Retina (tissue), 1 donor: Measurements from ENCODE around the gene ADCK1.

Experiments
- DNase-seq: peaks from one replicate; pipeline ENCODE4 v3.0.0-alpha.2; 2016

ADCK1 gene

GRCh38 chr14:77961847-77962580 lies 162.1 kb downstream of the ADCK1 start:
- no peak for DNase-seq

DNA sequence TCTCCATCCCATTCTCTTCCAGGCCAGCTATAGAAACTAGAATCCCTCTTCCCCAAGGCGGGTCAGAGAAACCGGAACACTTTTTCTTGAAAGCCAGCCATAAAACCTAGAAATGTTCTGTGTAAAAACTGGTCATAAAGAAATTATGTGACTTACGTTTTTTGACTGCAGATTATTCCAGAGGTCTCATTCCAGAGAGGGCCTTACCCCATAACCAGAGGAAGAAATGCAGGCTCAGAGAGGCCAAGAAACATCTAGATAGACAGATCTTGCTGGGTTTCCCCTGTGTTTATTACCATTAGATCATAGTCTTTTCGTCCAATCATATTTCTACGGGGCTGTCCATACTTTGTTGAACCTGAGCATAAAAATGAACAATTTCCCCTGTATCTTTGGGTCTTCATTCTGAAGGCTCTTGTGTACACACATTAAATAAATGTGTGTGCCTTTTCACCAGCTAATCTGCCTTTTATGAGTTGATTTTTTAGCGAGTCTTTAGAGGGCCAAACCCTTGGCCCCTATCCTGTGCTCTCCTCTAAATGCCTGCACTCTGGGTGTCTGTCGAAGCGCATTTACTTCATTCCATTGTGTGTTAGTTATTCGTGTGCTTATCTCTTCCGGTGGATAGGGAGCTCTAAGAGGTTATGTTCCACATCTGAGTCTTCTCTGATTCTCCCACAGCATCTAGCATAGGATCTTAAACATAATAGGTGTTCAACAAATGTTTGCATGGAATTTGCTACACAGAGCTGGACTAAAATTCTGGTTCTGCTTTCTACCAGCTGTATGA lies 163.0 kb downstream of the ADCK1 start:
- DNase-seq, result no peak

- DNase-seq, result no peak
Measured at GRCh38 chr14:77964586-77964985, 164.7 kb downstream of the ADCK1 start.

DNA sequence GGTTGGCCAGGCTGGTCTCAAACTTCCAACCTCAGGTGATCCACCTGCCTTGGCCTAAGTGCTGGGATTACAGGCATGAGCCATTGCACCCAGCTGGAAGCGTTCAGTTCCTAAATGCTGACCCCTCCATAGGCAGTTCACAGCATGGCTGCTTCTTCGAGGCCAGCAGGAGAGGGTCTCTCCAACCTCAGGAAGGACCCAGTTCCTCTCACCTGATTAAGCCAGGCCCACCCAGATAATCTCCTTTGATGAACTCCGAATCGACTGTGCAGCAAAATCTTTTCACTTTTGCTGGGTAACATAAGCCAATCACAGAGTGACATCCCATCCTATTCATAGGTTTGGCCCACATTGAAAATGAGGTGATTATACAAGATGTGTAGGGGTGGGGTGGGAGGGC lies 165.1 kb downstream of the ADCK1 start:
- no peak for DNase-seq

DNA sequence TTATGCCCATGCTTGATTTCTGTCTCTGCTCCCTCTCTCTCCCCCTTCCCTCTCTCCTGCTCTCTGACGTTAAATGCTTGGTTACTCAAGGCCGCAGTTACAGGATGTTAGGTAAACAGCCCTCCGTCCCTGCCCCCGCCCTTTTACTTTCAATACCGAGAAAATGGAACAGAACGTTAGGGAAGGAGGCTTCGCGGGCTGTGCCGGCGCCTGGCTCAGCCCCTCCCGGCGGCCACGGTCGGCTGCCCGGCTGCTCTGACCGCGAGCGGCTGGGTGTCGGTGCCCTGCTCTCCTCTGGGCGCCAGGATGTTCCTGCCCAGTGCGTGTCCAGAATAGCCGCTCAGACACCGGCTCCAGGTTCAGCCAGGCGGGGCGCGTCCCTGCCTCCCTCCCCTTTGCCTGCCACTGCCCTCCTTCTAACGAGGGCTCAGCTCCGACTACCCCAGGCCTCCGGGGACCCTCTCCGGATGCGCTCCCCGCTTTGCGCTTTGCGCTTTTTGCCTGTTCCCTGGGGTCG lies 166.1 kb downstream of the ADCK1 start:
- DNase-seq, result peak; percentile 78

GRCh38 chr14:77967110-77967509 lies 167.2 kb downstream of the ADCK1 start:
- DNase-seq, result no peak

- no peak for DNase-seq
Measured at GRCh38 chr14:77970646-77971045, 170.7 kb downstream of the ADCK1 start.

GRCh38 chr14:77973246-77973645 lies 173.3 kb downstream of the ADCK1 start:
- no peak for DNase-seq

GRCh38 chr14:77976591-77976990 lies 176.7 kb downstream of the ADCK1 start:
- DNase-seq, result no peak

DNA sequence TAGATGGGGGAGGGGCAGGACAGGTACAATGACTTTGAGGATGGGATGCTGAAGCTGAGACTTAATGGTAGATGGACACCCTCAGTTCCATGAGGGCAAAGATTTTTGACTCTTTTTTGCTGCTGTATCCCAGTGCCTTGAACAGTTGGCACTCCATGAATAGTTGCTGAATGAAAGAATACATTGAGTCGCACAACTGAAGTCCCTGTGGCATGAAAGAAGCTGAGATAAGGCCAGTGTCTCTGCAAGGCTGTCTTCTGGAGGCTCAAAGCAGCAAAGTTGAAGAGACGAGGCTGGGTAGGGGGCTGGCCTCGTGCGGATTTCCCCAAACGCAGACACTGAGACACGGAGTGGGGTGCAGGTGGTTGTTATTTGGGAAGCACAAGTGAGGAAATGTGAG lies 179.3 kb downstream of the ADCK1 start:
- no peak for DNase-seq

- DNase-seq, result peak; percentile 18
Measured at GRCh38 chr14:77979666-77980351, 179.9 kb downstream of the ADCK1 start.

GRCh38 chr14:77980475-77981321 lies 180.8 kb downstream of the ADCK1 start:
- peak; percentile 77 for DNase-seq
